Measurements from ENCODE around the gene NPIPA5.
"Not testable (repeated sequence)": the region's sequence is repeated elsewhere in the genome, so short reads cannot be mapped to it uniquely, and the experiment has no call there.

Gene NPIPA5

GRCh38 chr16:15403392-15403995, 25.4 kb upstream of the NPIPA5 start:
- Mint-ChIP-seq H3K27me3 (peaks cover 9% of the 10 kb centered on the region), H3K4me1 (no peaks in the 10 kb centered on the region), H3K9me3 (no peaks in the 10 kb centered on the region), H3K4me3 (no peak overlapping the region), H3K27ac (ENCODE audit: low read depth) (no peak overlapping the region), H3K36me3 (ENCODE audit: insufficient read depth) (peaks cover 1% of the 10 kb centered on the region)
- ATAC-seq (replicated peaks; ENCODE audit: extremely low read depth, poor library complexity, severe bottlenecking) (no peak), DNase-seq (ENCODE audit: low spot score in 2 of 2) (no peak)

- no peak overlapping the region for H3K27ac Mint-ChIP-seq (ENCODE audit: low read depth)
- H3K4me1 Mint-ChIP-seq, result no peaks in the 10 kb centered on the region
- H3K4me3 Mint-ChIP-seq, result no peak overlapping the region
- no peak for ATAC-seq (replicated peaks; ENCODE audit: extremely low read depth, poor library complexity, severe bottlenecking)
- peaks cover 14% of the 10 kb centered on the region for H3K27me3 Mint-ChIP-seq
- H3K36me3 Mint-ChIP-seq (ENCODE audit: insufficient read depth), result peaks cover 1% of the 10 kb centered on the region
- no peak for DNase-seq (ENCODE audit: low spot score in 2 of 2)
- H3K9me3 Mint-ChIP-seq, result no peaks in the 10 kb centered on the region
These were observed 23.9 kb upstream of the NPIPA5 start for GRCh38 chr16:15401972-15402371.

- H3K9me3 Mint-ChIP-seq; H3K4me3 Mint-ChIP-seq; DNase-seq (ENCODE audit: low spot score in 2 of 2); H3K27ac Mint-ChIP-seq (ENCODE audit: low read depth); H3K36me3 Mint-ChIP-seq (ENCODE audit: insufficient read depth); ATAC-seq (replicated peaks; ENCODE audit: extremely low read depth, poor library complexity, severe bottlenecking); H3K4me1 Mint-ChIP-seq: not testable (repeated sequence)
- peaks cover 23% of the 10 kb centered on the region for H3K27me3 Mint-ChIP-seq
These were observed 22.2 kb upstream of the NPIPA5 start for GRCh38 chr16:15400314-15400713.

GRCh38 chr16:15399317-15399716, 21.2 kb upstream of the NPIPA5 start:
- Mint-ChIP-seq H3K27me3 (peaks cover 33% of the 10 kb centered on the region), H3K4me3 (no peak overlapping the region), H3K4me1 (no peaks in the 10 kb centered on the region), H3K36me3 (ENCODE audit: insufficient read depth) (no peaks in the 10 kb centered on the region), H3K9me3 (no peaks in the 10 kb centered on the region), H3K27ac (ENCODE audit: low read depth) (no peak overlapping the region)
- ATAC-seq (replicated peaks; ENCODE audit: extremely low read depth, poor library complexity, severe bottlenecking), result no peak
- DNase-seq (ENCODE audit: low spot score in 2 of 2), result no peak

- Mint-ChIP-seq H3K36me3 (ENCODE audit: insufficient read depth) (no peaks in the 10 kb centered on the region), H3K27ac (ENCODE audit: low read depth) (no peak overlapping the region), H3K4me1 (no peaks in the 10 kb centered on the region), H3K27me3 (peaks cover 33% of the 10 kb centered on the region), H3K4me3 (no peak overlapping the region), H3K9me3 (no peaks in the 10 kb centered on the region)
- DNase-seq (ENCODE audit: low spot score in 2 of 2) (no peak), ATAC-seq (replicated peaks; ENCODE audit: extremely low read depth, poor library complexity, severe bottlenecking) (no peak)
These were observed 20.7 kb upstream of the NPIPA5 start for GRCh38 chr16:15398618-15399316.

GRCh38 chr16:15396948-15397594, 19.0 kb upstream of the NPIPA5 start:
- Mint-ChIP-seq H3K4me1 (no peaks in the 10 kb centered on the region), H3K9me3 (no peaks in the 10 kb centered on the region), H3K36me3 (ENCODE audit: insufficient read depth) (no peaks in the 10 kb centered on the region), H3K4me3 (no peak overlapping the region), H3K27me3 (peaks cover 33% of the 10 kb centered on the region), H3K27ac (ENCODE audit: low read depth) (no peak overlapping the region)
- no peak for ATAC-seq (replicated peaks; ENCODE audit: extremely low read depth, poor library complexity, severe bottlenecking)
- DNase-seq (ENCODE audit: low spot score in 2 of 2), result no peak

- H3K36me3 Mint-ChIP-seq (ENCODE audit: insufficient read depth); H3K4me1 Mint-ChIP-seq; DNase-seq (ENCODE audit: low spot score in 2 of 2); ATAC-seq (replicated peaks; ENCODE audit: extremely low read depth, poor library complexity, severe bottlenecking); H3K27ac Mint-ChIP-seq (ENCODE audit: low read depth); H3K9me3 Mint-ChIP-seq; H3K4me3 Mint-ChIP-seq: not testable (repeated sequence)
- peaks cover 33% of the 10 kb centered on the region for H3K27me3 Mint-ChIP-seq
These were observed 18.4 kb upstream of the NPIPA5 start for GRCh38 chr16:15396509-15396829.

- not testable (repeated sequence) for H3K27ac Mint-ChIP-seq (ENCODE audit: low read depth); DNase-seq (ENCODE audit: low spot score in 2 of 2); H3K36me3 Mint-ChIP-seq (ENCODE audit: insufficient read depth); H3K9me3 Mint-ChIP-seq; ATAC-seq (replicated peaks; ENCODE audit: extremely low read depth, poor library complexity, severe bottlenecking); H3K4me1 Mint-ChIP-seq
- H3K4me3 Mint-ChIP-seq, result peak within 1 kb of the TSS; percentile 44
- H3K27me3 Mint-ChIP-seq, result peaks cover 33% of the 10 kb centered on the region
These were observed 17.8 kb upstream of the NPIPA5 start, which contains the start of gene MPV17L for GRCh38 chr16:15395631-15396508. Gene MPV17L, plus strand, starts transcription at chr16:15395754. Its CDS starts 144 bp downstream, at chr16:15395898.

- not testable (repeated sequence) for DNase-seq (ENCODE audit: low spot score in 2 of 2); H3K4me3 Mint-ChIP-seq; H3K4me1 Mint-ChIP-seq; ATAC-seq (replicated peaks; ENCODE audit: extremely low read depth, poor library complexity, severe bottlenecking); H3K27ac Mint-ChIP-seq (ENCODE audit: low read depth); H3K36me3 Mint-ChIP-seq (ENCODE audit: insufficient read depth); H3K9me3 Mint-ChIP-seq
- H3K27me3 Mint-ChIP-seq, result peaks cover 24% of the 10 kb centered on the region
These were observed 14.9 kb upstream of the NPIPA5 start for GRCh38 chr16:15393025-15393424.

- not testable (repeated sequence) for H3K27me3 Mint-ChIP-seq; H3K4me1 Mint-ChIP-seq; DNase-seq (ENCODE audit: low spot score in 2 of 2); H3K9me3 Mint-ChIP-seq; H3K36me3 Mint-ChIP-seq (ENCODE audit: insufficient read depth); H3K4me3 Mint-ChIP-seq
- H3K27ac Mint-ChIP-seq (ENCODE audit: low read depth), result peak overlapping the region; percentile 91
- peak; percentile 46 for ATAC-seq (replicated peaks; ENCODE audit: extremely low read depth, poor library complexity, severe bottlenecking)
These were observed 11.8 kb upstream of the NPIPA5 start for GRCh38 chr16:15389916-15390315.

- not testable (repeated sequence) for H3K27ac Mint-ChIP-seq (ENCODE audit: low read depth); H3K4me1 Mint-ChIP-seq; H3K36me3 Mint-ChIP-seq (ENCODE audit: insufficient read depth); ATAC-seq (replicated peaks; ENCODE audit: extremely low read depth, poor library complexity, severe bottlenecking); H3K4me3 Mint-ChIP-seq; DNase-seq (ENCODE audit: low spot score in 2 of 2); H3K27me3 Mint-ChIP-seq; H3K9me3 Mint-ChIP-seq
These were observed 10.0 kb upstream of the NPIPA5 start for GRCh38 chr16:15388060-15388459.

GRCh38 chr16:15382810-15383209, 4.7 kb upstream of the NPIPA5 start:
- not testable (repeated sequence) for DNase-seq (ENCODE audit: low spot score in 2 of 2); H3K27me3 Mint-ChIP-seq; H3K4me1 Mint-ChIP-seq; H3K27ac Mint-ChIP-seq (ENCODE audit: low read depth); H3K9me3 Mint-ChIP-seq; H3K4me3 Mint-ChIP-seq; ATAC-seq (replicated peaks; ENCODE audit: extremely low read depth, poor library complexity, severe bottlenecking); H3K36me3 Mint-ChIP-seq (ENCODE audit: insufficient read depth)

Data from central memory CD8-positive, alpha-beta T cell (primary cell).